Measurements from ENCODE around the gene SCAP. TPM values are rescaled to one million over a fixed set of nuclear protein-coding genes. Genes with fewer than 3 reads are reported as not detected.

Gene SCAP
- polyA plus RNA-seq, 1 experiment, result 30.2 TPM

- ChIA-PET CTCF (no interaction called here), POLR2A (no interaction called here)
- TF ChIP-seq CTCF (IDR thresholded peaks at IDR 0.05; ENCODE audit: insufficient read depth, low read depth, low read length), result no peak
- Histone ChIP-seq H3K4me3 (ENCODE audit: low read depth, low read length) (no peak overlapping the region), H3K27me3 (ENCODE audit: control insufficient read depth, insufficient read depth, low read length) (no peaks in the 10 kb centered on the region), H3K36me3 (ENCODE audit: control insufficient read depth, insufficient read depth, low read length) (peaks cover 11% of the 10 kb centered on the region)
- DNase-seq (ENCODE audit: low read depth), result no peak
Observed at GRCh38 chr3:47432673-47433072, 43.1 kb downstream of the SCAP start.

GRCh38 chr3:47431225-47431624, 44.5 kb downstream of the SCAP start:
- POLR2A ChIA-PET, result no interaction called here
- CTCF ChIA-PET, result interaction anchor here (0.6 to 3.0 kb wide), 5 partner anchors 9 to 665 kb away, joined by 3 to 18 read pairs (median 3); partner anchors contain the start of gene SCAP

GRCh38 chr3:47430606-47431005, 45.1 kb downstream of the SCAP start:
- CTCF ChIA-PET, result interaction anchor here (0.6 to 3.0 kb wide), 4 partner anchors 9 to 665 kb away, joined by 3 to 18 read pairs (median 3); no protein-coding TSS in a partner anchor
- POLR2A ChIA-PET, result no interaction called here
- no peak overlapping the region for H3K4me3 ChIP-seq (ENCODE audit: low read depth, low read length)
- H3K36me3 ChIP-seq (ENCODE audit: control insufficient read depth, insufficient read depth, low read length), result peaks cover 17% of the 10 kb centered on the region
- no peak for DNase-seq (ENCODE audit: low read depth)
- H3K27me3 ChIP-seq (ENCODE audit: control insufficient read depth, insufficient read depth, low read length), result no peaks in the 10 kb centered on the region
- TF ChIP-seq CTCF (IDR thresholded peaks at IDR 0.05; ENCODE audit: insufficient read depth, low read depth, low read length), result no peak

More at GRCh38 chr3:47431225-47431624, 44.5 kb downstream of the SCAP start:
- DNase-seq (ENCODE audit: low read depth), result no peak
- H3K36me3 ChIP-seq (ENCODE audit: control insufficient read depth, insufficient read depth, low read length), result peaks cover 14% of the 10 kb centered on the region
- no peak for TF ChIP-seq CTCF (IDR thresholded peaks at IDR 0.05; ENCODE audit: insufficient read depth, low read depth, low read length)
- no peaks in the 10 kb centered on the region for H3K27me3 ChIP-seq (ENCODE audit: control insufficient read depth, insufficient read depth, low read length)
- no peak overlapping the region for H3K4me3 ChIP-seq (ENCODE audit: low read depth, low read length)

- no peaks in the 10 kb centered on the region for H3K27me3 ChIP-seq (ENCODE audit: control insufficient read depth, insufficient read depth, low read length)
- POLR2A ChIA-PET, result no interaction called here
- DNase-seq (ENCODE audit: low read depth), result no peak
- TF ChIP-seq CTCF (IDR thresholded peaks at IDR 0.05; ENCODE audit: insufficient read depth, low read depth, low read length), result no peak
- CTCF ChIA-PET, result interaction anchor here (1.2 to 3.0 kb wide), 2 partner anchors 9 to 45 kb away, joined by 3 to 18 read pairs; no protein-coding TSS in a partner anchor
- no peak overlapping the region for H3K4me3 ChIP-seq (ENCODE audit: low read depth, low read length)
- peaks cover 16% of the 10 kb centered on the region for H3K36me3 ChIP-seq (ENCODE audit: control insufficient read depth, insufficient read depth, low read length)
Observed at GRCh38 chr3:47429476-47430270, 46.1 kb downstream of the SCAP start.

- POLR2A ChIA-PET, result no interaction called here
- no peak overlapping the region for H3K4me3 ChIP-seq (ENCODE audit: low read depth, low read length)
- no peaks in the 10 kb centered on the region for H3K27me3 ChIP-seq (ENCODE audit: control insufficient read depth, insufficient read depth, low read length)
- peaks cover 13% of the 10 kb centered on the region for H3K36me3 ChIP-seq (ENCODE audit: control insufficient read depth, insufficient read depth, low read length)
- CTCF ChIA-PET, result no interaction called here
- no peak for DNase-seq (ENCODE audit: low read depth)
- TF ChIP-seq CTCF (IDR thresholded peaks at IDR 0.05; ENCODE audit: insufficient read depth, low read depth, low read length), result no peak
Observed at GRCh38 chr3:47428662-47429061, 47.1 kb downstream of the SCAP start.
